ENCODE data around the gene TPSD1. TPM values are rescaled to one million over a fixed set of nuclear protein-coding genes. Genes with fewer than 3 reads are reported as not detected.

TPSD1 gene
- not detected in 5 replicates for total RNA-seq (2022; extraction: Qiagen RNA extraction)

DNA sequence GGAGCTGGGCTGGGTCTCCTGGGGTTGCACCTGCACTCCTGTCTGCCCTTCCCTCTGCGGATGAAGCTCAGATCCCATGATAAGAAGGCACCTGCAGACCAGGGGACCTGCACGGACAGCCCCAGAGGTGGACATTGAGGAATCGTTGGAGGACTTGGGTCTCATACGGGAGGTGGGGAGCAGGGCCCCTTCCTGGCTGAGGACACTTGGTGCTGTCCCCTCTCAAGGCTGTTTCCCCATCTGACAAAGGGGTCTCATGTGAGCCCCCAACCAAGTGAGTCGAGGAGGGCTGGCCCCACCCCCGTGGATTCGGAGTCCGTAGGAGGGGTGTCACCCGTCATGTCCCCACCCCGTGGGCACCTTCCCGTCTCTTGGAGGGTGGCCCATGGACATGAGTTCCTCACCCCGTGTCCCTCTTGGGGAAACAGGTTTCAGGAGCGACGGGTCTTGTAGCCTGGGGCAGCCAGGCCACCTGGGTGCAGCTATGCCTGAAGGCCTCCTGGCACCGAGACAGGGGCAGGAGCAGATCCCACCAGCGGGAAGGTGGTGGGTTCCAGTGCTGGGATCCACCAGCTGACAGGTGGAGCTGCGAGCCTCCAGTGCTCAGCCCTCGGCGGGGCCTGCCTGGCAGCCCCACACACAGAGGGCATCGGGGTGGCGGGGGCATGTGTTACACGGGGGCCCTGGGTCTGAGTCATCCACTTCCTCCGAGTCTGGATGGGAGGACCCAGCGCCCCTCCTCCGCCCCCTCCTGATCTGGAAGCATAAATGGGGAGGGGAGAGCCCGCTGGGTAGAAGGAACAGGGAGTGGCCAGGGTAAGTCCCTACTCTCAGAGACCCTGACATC lies at the start of gene TPSD1:
TSS of gene TPSD1 (plus strand) at position 794 of the 847 bp plus-strand sequence. CDS start 212 bp downstream, outside the sequence.

DNA sequence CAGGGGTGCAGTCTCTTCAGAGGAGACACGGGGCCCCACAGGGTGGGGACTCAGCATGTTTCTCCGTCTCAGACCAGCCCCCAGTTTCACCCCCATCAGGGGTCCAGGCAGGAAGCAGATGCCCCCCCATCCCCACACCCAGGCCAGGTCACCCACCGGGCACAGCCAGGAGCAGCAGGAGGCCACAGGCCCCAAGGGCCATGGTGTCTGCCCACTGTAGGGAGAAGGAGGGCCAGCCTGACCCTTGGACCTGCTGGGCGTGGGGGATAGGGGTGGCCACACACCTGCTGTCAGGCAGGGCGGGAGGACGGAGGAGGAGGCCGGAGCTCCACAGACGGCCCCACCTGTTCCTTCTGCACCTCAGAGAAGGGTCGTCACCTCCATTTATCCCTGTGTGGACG lies 30.8 kb upstream of the TPSD1 start, which contains the start of gene TPSG1:
TSS of gene TPSG1 (minus strand) at position 218 of the 401 bp plus-strand sequence. CDS start at position 202, 16 bp downstream.

DNA sequence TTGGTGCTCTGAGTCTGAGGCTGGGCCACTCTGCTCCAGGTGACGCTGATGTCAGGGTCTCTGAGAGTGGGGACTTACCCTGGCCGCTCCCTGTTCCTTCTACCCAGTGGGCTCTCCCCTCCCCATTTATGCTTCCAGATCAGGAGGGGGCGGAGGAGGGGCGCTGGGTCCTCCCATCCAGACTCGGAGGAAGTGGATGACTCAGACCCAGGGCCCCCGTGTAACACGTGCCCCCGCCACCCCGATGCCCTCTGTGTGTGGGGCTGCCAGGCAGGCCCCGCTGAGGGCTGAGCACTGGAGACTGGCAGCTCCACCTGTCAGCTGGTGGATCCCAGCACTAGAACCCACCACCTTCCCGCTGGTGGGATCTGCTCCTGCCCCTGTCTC lies 25.8 kb upstream of the TPSD1 start, which contains the start of gene TPSB2:
TSS of gene TPSB2 (minus strand) at position 101 of the 387 bp plus-strand sequence. CDS start 233 bp downstream, outside the sequence.

DNA sequence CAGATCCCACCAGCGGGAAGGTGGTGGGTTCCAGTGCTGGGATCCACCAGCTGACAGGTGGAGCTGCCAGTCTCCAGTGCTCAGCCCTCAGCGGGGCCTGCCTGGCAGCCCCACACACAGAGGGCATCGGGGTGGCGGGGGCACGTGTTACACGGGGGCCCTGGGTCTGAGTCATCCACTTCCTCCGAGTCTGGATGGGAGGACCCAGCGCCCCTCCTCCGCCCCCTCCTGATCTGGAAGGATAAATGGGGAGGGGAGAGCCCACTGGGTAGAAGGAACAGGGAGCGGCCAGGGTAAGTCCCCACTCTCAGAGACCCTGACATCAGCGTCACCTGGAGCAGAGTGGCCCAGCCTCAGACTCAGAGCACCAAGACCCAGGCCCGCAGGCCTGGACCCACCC lies 15.4 kb upstream of the TPSD1 start, which contains the start of gene TPSAB1:
TSS of gene TPSAB1 (plus strand) at position 270 of the 400 bp plus-strand sequence. CDS start 234 bp downstream, outside the sequence.

Other genes with a start within 250 kb of the TPSD1 start
- 0.25 to 0.37 TPM (median 0.33 TPM) in 5 replicates for gene SSTR5, start 183.3 kb upstream of the TPSD1 start, total RNA-seq (2022; extraction: Qiagen RNA extraction)
- not detected in 5 replicates for gene C1QTNF8, start 159.8 kb upstream of the TPSD1 start, total RNA-seq (2022; extraction: Qiagen RNA extraction)
- gene CACNA1H, start 103.0 kb upstream of the TPSD1 start, total RNA-seq (2022; extraction: Qiagen RNA extraction), result 8.9 to 14.7 TPM (median 13.9 TPM) in 5 replicates
- 0.08 to 0.24 TPM (median 0.13 TPM) in 3 of 5 replicates, not detected in the others for gene TPSG1, start 30.8 kb upstream of the TPSD1 start, total RNA-seq (2022; extraction: Qiagen RNA extraction)
- gene TPSB2, start 25.9 kb upstream of the TPSD1 start, total RNA-seq (2022; extraction: Qiagen RNA extraction), result 0.09 to 0.15 TPM (median 0.12 TPM) in 3 of 5 replicates, not detected in the others
- 0.13 TPM in 1 of 5 replicates, not detected in the others for gene TPSAB1, start 15.4 kb upstream of the TPSD1 start, total RNA-seq (2022; extraction: Qiagen RNA extraction)
- gene UBE2I, start 53.6 kb downstream of the TPSD1 start, total RNA-seq (2022; extraction: Qiagen RNA extraction), result 156 to 190 TPM (median 161 TPM) in 5 replicates
- gene BAIAP3, start 77.6 kb downstream of the TPSD1 start, total RNA-seq (2022; extraction: Qiagen RNA extraction), result 0.38 to 1.3 TPM (median 1.0 TPM) in 5 replicates
- 54.7 to 102 TPM (median 97.7 TPM) in 5 replicates for gene TSR3, start 95.8 kb downstream of the TPSD1 start, total RNA-seq (2022; extraction: Qiagen RNA extraction)
- gene GNPTG, start 95.9 kb downstream of the TPSD1 start, total RNA-seq (2022; extraction: Qiagen RNA extraction), result 27.0 to 40.3 TPM (median 36.2 TPM) in 5 replicates
- gene UNKL, start 158.6 kb downstream of the TPSD1 start, total RNA-seq (2022; extraction: Qiagen RNA extraction), result 25.1 to 45.3 TPM (median 44.6 TPM) in 5 replicates
- 33.3 to 40.0 TPM (median 37.9 TPM) in 5 replicates for gene UQCC4, start 164.7 kb downstream of the TPSD1 start, total RNA-seq (2022; extraction: Qiagen RNA extraction)
- gene PERCC1, start 175.0 kb downstream of the TPSD1 start, total RNA-seq (2022; extraction: Qiagen RNA extraction), result not detected in 5 replicates
- 0.11 to 0.51 TPM (median 0.46 TPM) in 4 of 5 replicates, not detected in the other for gene CCDC154, start 188.5 kb downstream of the TPSD1 start, total RNA-seq (2022; extraction: Qiagen RNA extraction)
- 53.9 to 85.2 TPM (median 80.1 TPM) in 5 replicates for gene CLCN7, start 219.0 kb downstream of the TPSD1 start, total RNA-seq (2022; extraction: Qiagen RNA extraction)
- gene PTX4, start 232.9 kb downstream of the TPSD1 start, total RNA-seq (2022; extraction: Qiagen RNA extraction), result not detected in 5 replicates
- gene TELO2, start 237.3 kb downstream of the TPSD1 start, total RNA-seq (2022; extraction: Qiagen RNA extraction), result 23.9 to 48.2 TPM (median 45.1 TPM) in 5 replicates

Data from A549 treated with CORT108297 at 1 μM for 4 hours (cell line).